Limb (tissue), 2 donors: Measurements from ENCODE around the gene CPT1A.
A peak's percentile ranks its signal among the peaks of the same experiment; 100 is the strongest.

Experiments
- DNase-seq, 2 donors: peaks; one replicate each; pipeline ENCODE4 v3.0.0-alpha.2; 2016; ENCODE audit errors: extremely low spot score in 2 of 2

CPT1A gene

GRCh38 chr11:68759991-68760390 is 81.7 kb downstream of the CPT1A start:
- no peak for DNase-seq

GRCh38 chr11:68757711-68758110 is 84.0 kb downstream of the CPT1A start:
- DNase-seq: no peak

GRCh38 chr11:68756171-68756766 is 85.4 kb downstream of the CPT1A start:
- no peak for DNase-seq

- no peak for DNase-seq
Observed at GRCh38 chr11:68753300-68753699, 88.4 kb downstream of the CPT1A start.

GRCh38 chr11:68751331-68751856 is 90.3 kb downstream of the CPT1A start, which contains the start of gene TESMIN:
TESMIN (minus strand) TSS chr11:68751520; CDS start chr11:68750660, 860 bp downstream.
- peak; percentile 42 to 89 for DNase-seq

GRCh38 chr11:68751004-68751325 is 90.8 kb downstream of the CPT1A start:
- DNase-seq: peak in 1 of 2 donors; percentile 39

- DNase-seq: peak in 1 of 2 donors; percentile 51
Observed at GRCh38 chr11:68750195-68751003, 91.3 kb downstream of the CPT1A start.

- peak in 1 of 2 donors; percentile 38 for DNase-seq
Observed at GRCh38 chr11:68749229-68750123, 92.2 kb downstream of the CPT1A start.

GRCh38 chr11:68748061-68748460 is 93.7 kb downstream of the CPT1A start:
- no peak for DNase-seq

- DNase-seq: no peak
Observed at GRCh38 chr11:68743539-68743938, 98.2 kb downstream of the CPT1A start.

GRCh38 chr11:68741463-68741862 is 100.3 kb downstream of the CPT1A start:
- DNase-seq: no peak

GRCh38 chr11:68735646-68736045 is 106.1 kb downstream of the CPT1A start:
- DNase-seq: no peak

- DNase-seq: no peak
Observed at GRCh38 chr11:68735125-68735524, 106.6 kb downstream of the CPT1A start.

- no peak for DNase-seq
Observed at GRCh38 chr11:68734111-68734510, 107.6 kb downstream of the CPT1A start.

- DNase-seq: no peak
Observed at GRCh38 chr11:68727783-68728182, 113.9 kb downstream of the CPT1A start.

- DNase-seq: no peak
Observed at GRCh38 chr11:68724293-68724692, 117.4 kb downstream of the CPT1A start.

- DNase-seq: no peak
Observed at GRCh38 chr11:68722143-68722542, 119.6 kb downstream of the CPT1A start.

GRCh38 chr11:68721075-68721474 is 120.6 kb downstream of the CPT1A start:
- no peak for DNase-seq

- DNase-seq: no peak
Observed at GRCh38 chr11:68715456-68716122, 126.1 kb downstream of the CPT1A start.

GRCh38 chr11:68714060-68714856 is 127.5 kb downstream of the CPT1A start:
- DNase-seq: no peak
